ENCODE results near the gene UBE2E1. TPM values are rescaled to one million over a fixed set of nuclear protein-coding genes. Genes with fewer than 3 reads are reported as not detected.

Gene UBE2E1
- total and polyA plus RNA-seq, 2 experiments from 2014 or later, result 39.9 to 120 TPM

- H3K27ac ChIP-seq (ENCODE audit: low read depth), result no peak overlapping the region
- H3K4me2 ChIP-seq, result no peak overlapping the region
- no peak overlapping the region for H3K4me3 ChIP-seq
- ATAC-seq, result no peak
- H2AFZ ChIP-seq, result no peak overlapping the region
- no peaks in the 10 kb centered on the region for H3F3A ChIP-seq (replicated peaks; ENCODE audit: low read depth)
- H3K27ac Mint-ChIP-seq, result no peak overlapping the region
- no peaks in the 10 kb centered on the region for H3K9me2 ChIP-seq (ENCODE audit: insufficient read depth)
- peaks cover 7% of the 10 kb centered on the region; the same call in 1 of the 2 replicates for H3K4me1 ChIP-seq (ENCODE audit: insufficient read depth)
- peaks cover 82% of the 10 kb centered on the region for H3K79me2 ChIP-seq (replicated peaks; ENCODE audit: insufficient read depth)
- H4K20me1 ChIP-seq (replicated peaks; ENCODE audit: insufficient read depth), result peaks cover 22% of the 10 kb centered on the region
- no peak for DNase-seq (ENCODE audit: low spot score)
- H3K36me3 Mint-ChIP-seq (ENCODE audit: low read depth), result peaks cover 44% of the 10 kb centered on the region
- no peaks in the 10 kb centered on the region for H3K27me3 ChIP-seq (ENCODE audit: insufficient read depth)
- H3K4me3 Mint-ChIP-seq, result no peak overlapping the region
- H3K36me3 ChIP-seq (ENCODE audit: insufficient read depth), result no peaks in the 10 kb centered on the region; the same call in 1 of the 2 replicates
- H3K27me3 Mint-ChIP-seq (ENCODE audit: insufficient read depth, low read depth, poor library complexity), result peaks cover 7% of the 10 kb centered on the region
- H3K4me1 Mint-ChIP-seq, result peaks cover 23% of the 10 kb centered on the region
- H3K9me3 Mint-ChIP-seq, result peaks cover 26% of the 10 kb centered on the region
- no peak for TF ChIP-seq JUNB (IDR thresholded peaks at IDR 0.05; ENCODE audit: unreplicated experiment)
Measured at GRCh38 chr3:23874359-23875112, 68.8 kb downstream of the UBE2E1 start.

GRCh38 chr3:23875113-23875725 lies 69.5 kb downstream of the UBE2E1 start:
- ATAC-seq, result no peak
- H3K4me1 ChIP-seq (ENCODE audit: insufficient read depth), result peaks cover 7% of the 10 kb centered on the region; the same call in 1 of the 2 replicates
- no peak overlapping the region for H3K4me2 ChIP-seq
- H3K79me2 ChIP-seq (replicated peaks; ENCODE audit: insufficient read depth), result peaks cover 80% of the 10 kb centered on the region
- DNase-seq (ENCODE audit: low spot score), result no peak
- no peak overlapping the region for H3K4me3 ChIP-seq
- no peaks in the 10 kb centered on the region for H3K9me2 ChIP-seq (ENCODE audit: insufficient read depth)
- H2AFZ ChIP-seq, result no peak overlapping the region
- Mint-ChIP-seq H3K27ac (no peak overlapping the region), H3K36me3 (ENCODE audit: low read depth) (peaks cover 43% of the 10 kb centered on the region), H3K4me3 (no peak overlapping the region), H3K4me1 (peaks cover 23% of the 10 kb centered on the region), H3K9me3 (peaks cover 29% of the 10 kb centered on the region), H3K27me3 (ENCODE audit: insufficient read depth, low read depth, poor library complexity) (peaks cover 7% of the 10 kb centered on the region)
- peaks cover 22% of the 10 kb centered on the region for H4K20me1 ChIP-seq (replicated peaks; ENCODE audit: insufficient read depth)
- no peaks in the 10 kb centered on the region for H3F3A ChIP-seq (replicated peaks; ENCODE audit: low read depth)
- H3K36me3 ChIP-seq (ENCODE audit: insufficient read depth), result no peaks in the 10 kb centered on the region; the same call in 1 of the 2 replicates
- no peaks in the 10 kb centered on the region for H3K27me3 ChIP-seq (ENCODE audit: insufficient read depth)
- no peak overlapping the region for H3K27ac ChIP-seq (ENCODE audit: low read depth)
- no peak for TF ChIP-seq POLR2AphosphoS5 (IDR thresholded peaks at IDR 0.05; ENCODE audit: low read depth)
- TF ChIP-seq ZNF114 (CRISPR knock-in tag; IDR thresholded peaks at IDR 0.05), result no peak
- no peak for TF ChIP-seq ZNF331 (CRISPR knock-in tag; IDR thresholded peaks at IDR 0.05; ENCODE audit: low read depth)
- no peak for TF ChIP-seq CTCF (conservative IDR thresholded peaks at IDR 0.05; ENCODE audit: low read depth in 2 of 2)
- TF ChIP-seq EZH2phosphoT487 (IDR thresholded peaks at IDR 0.05; ENCODE audit: unreplicated experiment), result no peak
- TF ChIP-seq REST (IDR thresholded peaks at IDR 0.05; ENCODE audit: unreplicated experiment), result no peak
- no peak for TF ChIP-seq STAT1 (IDR thresholded peaks at IDR 0.05; ENCODE audit: unreplicated experiment)
- TF ChIP-seq ZNF462 (CRISPR knock-in tag; IDR thresholded peaks at IDR 0.05), result no peak

Measured in GM23338 (cell line).